ENCODE results near the gene PPA1. TPM values are rescaled to one million over a fixed set of nuclear protein-coding genes. Genes with fewer than 3 reads are reported as not detected.
"Not testable (repeated sequence)": the region's sequence is repeated elsewhere in the genome, so short reads cannot be mapped to it uniquely, and the experiment has no call there.

PPA1 gene
- total RNA-seq, 3 donors from 2014 or later (not counting 1 experiment from before 2014, with no cell fraction given), result 17.0 to 26.5 (median 19.2) TPM

GRCh38 chr10:70241081-70241480 lies 7.9 kb upstream of the PPA1 start:
- Mint-ChIP-seq H3K9me3 (no peaks in the 10 kb centered on the region), H3K4me3 (no peak overlapping the region), H3K27me3 (ENCODE audit: low read depth in 2 of 2) (peaks cover 16 to 17% of the 10 kb centered on the region in 2 donors), H3K27ac (no peak overlapping the region), H3K36me3 (no peaks in the 10 kb centered on the region), H3K4me1 (no peaks in the 10 kb centered on the region)
- intact Hi-C loops (cut with micrococcal nuclease), result no loop called here
- DNase-seq, result no peak
- Histone ChIP-seq H3K4me1 (ENCODE audit: control insufficient read depth, insufficient read depth, low read length) (no peaks in the 10 kb centered on the region), H3K27me3 (ENCODE audit: control insufficient read depth, insufficient read depth, low read length) (no peaks in the 10 kb centered on the region), H3K36me3 (ENCODE audit: control insufficient read depth, insufficient read depth, low read length) (no peaks in the 10 kb centered on the region), H3K27ac (ENCODE audit: low read length) (no peak overlapping the region), H3K4me3 (ENCODE audit: low read length) (no peak overlapping the region), H3K9me3 (ENCODE audit: control insufficient read depth, insufficient read depth, low read length) (no peaks in the 10 kb centered on the region)
- 93% methylated on average over 3 of the region's 3 CpGs for WGBS (ENCODE audit: insufficient coverage)
- no peak for TF ChIP-seq CTCF (IDR thresholded peaks at IDR 0.05)
- no peak for ATAC-seq

GRCh38 chr10:70239986-70240385 lies 6.8 kb upstream of the PPA1 start:
- H3K36me3 Mint-ChIP-seq; H3K4me3 ChIP-seq (ENCODE audit: low read length); H3K4me3 Mint-ChIP-seq; H3K36me3 ChIP-seq (ENCODE audit: control insufficient read depth, insufficient read depth, low read length); H3K9me3 ChIP-seq (ENCODE audit: control insufficient read depth, insufficient read depth, low read length); intact Hi-C loops (cut with micrococcal nuclease); DNase-seq; H3K27ac ChIP-seq (ENCODE audit: low read length); H3K9me3 Mint-ChIP-seq; H3K4me1 Mint-ChIP-seq; ATAC-seq; H3K27ac Mint-ChIP-seq; H3K27me3 ChIP-seq (ENCODE audit: control insufficient read depth, insufficient read depth, low read length); H3K4me1 ChIP-seq (ENCODE audit: control insufficient read depth, insufficient read depth, low read length): not testable (repeated sequence)
- H3K27me3 Mint-ChIP-seq (ENCODE audit: low read depth in 2 of 2), result peaks cover 11% of the 10 kb centered on the region in 2 donors
- 91% methylated on average over 19 of the region's 21 CpGs for WGBS (ENCODE audit: insufficient coverage)

GRCh38 chr10:70239077-70239976 lies 6.1 kb upstream of the PPA1 start:
- H3K4me1 ChIP-seq (ENCODE audit: control insufficient read depth, insufficient read depth, low read length); H3K27me3 ChIP-seq (ENCODE audit: control insufficient read depth, insufficient read depth, low read length); H3K36me3 Mint-ChIP-seq; H3K9me3 ChIP-seq (ENCODE audit: control insufficient read depth, insufficient read depth, low read length); H3K4me3 Mint-ChIP-seq; H3K4me3 ChIP-seq (ENCODE audit: low read length); ATAC-seq; H3K27ac Mint-ChIP-seq; H3K9me3 Mint-ChIP-seq; DNase-seq; H3K36me3 ChIP-seq (ENCODE audit: control insufficient read depth, insufficient read depth, low read length); intact Hi-C loops (cut with micrococcal nuclease); H3K4me1 Mint-ChIP-seq; H3K27ac ChIP-seq (ENCODE audit: low read length): not testable (repeated sequence)
- 96% methylated on average over 55 of the region's 55 CpGs for WGBS (ENCODE audit: insufficient coverage)
- peaks cover 4 to 11% of the 10 kb centered on the region in 2 donors for H3K27me3 Mint-ChIP-seq (ENCODE audit: low read depth in 2 of 2)

GRCh38 chr10:70237958-70238536 lies 4.8 kb upstream of the PPA1 start:
- intact Hi-C loops (cut with micrococcal nuclease); DNase-seq; H3K27me3 ChIP-seq (ENCODE audit: control insufficient read depth, insufficient read depth, low read length); ATAC-seq; H3K9me3 Mint-ChIP-seq; H3K36me3 ChIP-seq (ENCODE audit: control insufficient read depth, insufficient read depth, low read length); H3K36me3 Mint-ChIP-seq; H3K9me3 ChIP-seq (ENCODE audit: control insufficient read depth, insufficient read depth, low read length); H3K4me3 Mint-ChIP-seq; H3K27ac ChIP-seq (ENCODE audit: low read length); H3K4me3 ChIP-seq (ENCODE audit: low read length); H3K4me1 Mint-ChIP-seq; H3K4me1 ChIP-seq (ENCODE audit: control insufficient read depth, insufficient read depth, low read length); H3K27ac Mint-ChIP-seq: not testable (repeated sequence)
- WGBS (ENCODE audit: insufficient coverage), result 95% methylated on average over 2 of the region's 6 CpGs
- peaks cover 0 to 11% of the 10 kb centered on the region in 2 donors for H3K27me3 Mint-ChIP-seq (ENCODE audit: low read depth in 2 of 2)
